GM19099 (cell line): Measurements from ENCODE around the gene GGA2.

ENCODE experiments used
- POLR2A ChIP-seq: IDR thresholded peaks from 3 replicates; pipeline ENCODE4 v1.6.1; 2011; ENCODE audit warnings: low read depth; ENCODE audit not compliant: insufficient read length; ENCODE audit errors: extremely low read depth

The GGA2 gene

DNA sequence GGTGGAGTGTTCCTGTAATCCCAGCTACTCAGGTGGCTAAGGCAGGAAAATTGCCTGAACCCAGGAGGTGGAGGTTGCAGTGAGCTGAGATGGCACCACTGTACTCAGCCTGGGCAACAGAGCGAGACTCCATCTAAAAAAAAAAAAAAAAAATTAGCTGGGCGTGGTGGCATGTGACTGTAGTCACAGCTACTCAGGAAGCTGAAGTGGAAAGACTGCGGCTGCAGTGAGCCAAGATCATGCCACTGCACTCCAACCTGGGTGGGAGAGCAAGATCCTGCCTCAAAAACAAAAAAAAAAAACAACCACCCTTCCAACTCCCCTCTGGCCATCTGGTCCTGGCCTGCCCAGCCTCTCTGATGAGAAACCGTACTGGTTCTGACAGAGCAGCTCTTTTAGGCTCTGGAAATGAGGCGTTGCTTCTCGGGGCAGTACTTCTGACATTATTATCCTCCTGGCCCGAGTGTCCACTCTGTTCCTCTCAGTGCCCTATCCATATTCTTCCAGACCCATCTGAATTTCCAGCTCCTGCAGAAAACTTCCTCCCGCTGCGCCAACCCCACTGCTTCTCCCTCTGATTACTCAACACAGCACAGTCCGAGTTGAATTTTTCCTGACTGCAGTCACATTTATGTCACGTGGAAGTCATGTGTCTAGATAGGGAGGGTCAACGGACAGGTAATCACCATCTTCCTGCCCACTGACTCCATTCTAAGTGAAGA lies 13.3 kb downstream of the GGA2 start:
- no peak for TF ChIP-seq POLR2A

DNA sequence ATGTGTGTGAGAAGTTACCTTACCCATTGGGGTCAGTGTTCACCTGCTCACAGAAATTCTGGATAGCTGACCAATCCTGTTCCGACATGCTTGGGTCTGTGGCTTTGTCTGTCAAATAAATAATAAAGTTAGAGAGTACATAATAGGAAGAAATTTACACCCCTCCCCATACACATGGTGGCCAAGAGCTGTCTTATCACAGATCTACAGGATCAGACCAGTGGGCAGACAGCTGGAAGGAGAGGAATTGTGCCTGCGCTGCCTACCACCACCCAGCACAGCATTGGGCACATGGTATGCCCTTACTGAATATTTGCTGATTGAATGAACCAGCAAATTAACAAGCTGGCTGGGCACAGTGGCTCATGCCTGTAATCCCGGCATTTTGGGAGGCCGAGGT lies 14.6 kb downstream of the GGA2 start:
- no peak for TF ChIP-seq POLR2A

DNA sequence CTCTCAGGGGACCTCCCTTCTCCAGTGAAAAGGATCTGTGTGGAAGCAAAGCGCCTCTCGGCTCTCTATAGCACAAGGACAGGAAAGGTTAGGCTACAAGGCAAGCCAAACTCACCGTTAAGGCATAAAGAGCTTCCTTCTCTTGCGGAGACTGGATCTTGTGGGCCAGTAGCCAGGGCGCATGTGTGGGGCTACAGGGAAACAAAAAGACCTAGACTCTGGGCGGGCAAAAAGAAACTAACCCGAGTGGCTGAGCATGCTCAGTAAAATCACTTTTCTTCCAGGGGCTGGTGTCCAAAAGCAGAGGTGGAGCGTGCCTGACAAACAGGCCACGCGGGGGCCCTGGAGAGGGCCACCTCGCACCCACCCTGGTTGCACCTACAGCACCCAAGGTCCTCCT lies 16.1 kb downstream of the GGA2 start:
- no peak for TF ChIP-seq POLR2A

DNA sequence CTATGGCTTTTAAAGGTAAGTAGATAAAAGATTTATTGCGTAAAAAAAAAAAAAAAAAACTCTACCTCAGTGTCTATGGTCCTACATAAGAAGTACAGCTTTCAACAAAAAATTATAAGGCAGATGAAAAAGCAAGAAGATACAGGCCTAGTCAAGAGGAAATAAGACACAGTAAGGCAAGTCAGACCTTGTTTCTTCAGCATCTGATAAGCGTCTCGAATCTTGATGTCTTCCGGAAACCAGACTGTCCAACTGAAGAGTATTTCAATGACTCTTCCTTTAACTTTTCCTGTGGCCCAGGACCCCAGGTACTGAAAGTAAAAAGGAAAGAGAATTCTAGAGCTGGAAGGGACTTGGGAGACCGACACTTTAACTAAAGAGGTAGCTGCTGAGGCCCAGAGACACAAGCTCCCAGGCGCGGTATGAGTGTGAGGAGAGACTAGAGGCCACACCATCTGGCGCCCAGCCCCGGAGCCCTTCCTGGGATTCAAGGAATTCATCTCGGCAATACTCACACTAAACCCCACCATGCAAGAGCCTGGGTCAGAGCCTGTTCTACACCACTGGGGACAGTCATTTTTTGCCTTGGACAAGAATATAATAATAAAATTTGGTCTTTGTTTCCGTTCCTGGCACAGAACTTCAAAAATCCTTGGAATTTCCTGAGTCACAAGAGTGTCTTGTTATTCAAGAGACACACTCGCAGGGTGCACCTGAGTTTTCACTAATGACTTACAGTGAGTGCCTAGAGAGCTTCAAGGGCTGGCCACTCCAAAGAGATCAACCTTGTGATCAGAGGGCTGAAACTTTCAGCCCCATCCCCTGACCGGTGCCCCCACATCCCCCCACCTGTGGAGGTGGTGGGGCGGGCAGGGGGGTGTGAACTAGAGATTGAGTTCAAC lies 18.6 kb downstream of the GGA2 start:
- TF ChIP-seq POLR2A = no peak

DNA sequence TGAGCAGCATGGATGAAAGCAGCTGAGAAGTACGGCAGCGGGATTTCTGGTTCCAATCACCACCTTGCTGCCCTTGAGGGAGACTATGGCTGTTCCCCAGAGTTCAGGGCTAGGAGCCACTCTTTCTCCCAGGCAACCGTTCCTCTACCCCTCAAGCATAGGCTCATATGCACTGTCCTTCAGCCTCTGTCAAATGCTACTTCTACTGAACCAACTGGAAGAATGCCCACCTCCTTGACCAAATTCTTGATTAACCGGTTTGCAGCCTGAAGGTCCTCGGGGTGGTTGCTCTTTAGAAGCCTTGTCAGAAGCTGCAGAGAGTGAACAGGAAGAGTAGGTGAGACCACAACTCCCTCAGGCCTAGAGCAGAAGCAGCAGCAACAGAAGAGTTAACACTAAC lies 23.8 kb downstream of the GGA2 start:
- no peak for TF ChIP-seq POLR2A

- no peak for TF ChIP-seq POLR2A
Measured at GRCh38 chr16:23485841-23486240, 24.5 kb downstream of the GGA2 start.

DNA sequence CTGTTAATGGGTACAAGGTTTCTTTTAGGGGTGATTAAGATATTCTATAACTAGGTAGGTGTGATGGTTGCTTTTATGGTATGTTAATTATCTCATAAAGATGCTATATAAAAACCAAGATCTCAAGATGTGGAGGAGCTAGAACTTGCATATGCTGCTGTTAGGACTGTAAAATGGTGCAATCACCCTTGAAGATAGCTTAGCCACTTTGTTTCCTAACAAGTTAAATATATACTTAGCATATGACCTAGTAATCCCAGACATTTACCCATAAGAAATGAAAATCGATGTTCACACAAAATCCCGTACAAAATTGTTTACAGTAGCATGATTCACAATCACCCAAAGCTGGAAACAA lies 25.1 kb downstream of the GGA2 start:
- no peak for TF ChIP-seq POLR2A

GRCh38 chr16:23484510-23485256 lies 25.6 kb downstream of the GGA2 start:
- TF ChIP-seq POLR2A = no peak

DNA sequence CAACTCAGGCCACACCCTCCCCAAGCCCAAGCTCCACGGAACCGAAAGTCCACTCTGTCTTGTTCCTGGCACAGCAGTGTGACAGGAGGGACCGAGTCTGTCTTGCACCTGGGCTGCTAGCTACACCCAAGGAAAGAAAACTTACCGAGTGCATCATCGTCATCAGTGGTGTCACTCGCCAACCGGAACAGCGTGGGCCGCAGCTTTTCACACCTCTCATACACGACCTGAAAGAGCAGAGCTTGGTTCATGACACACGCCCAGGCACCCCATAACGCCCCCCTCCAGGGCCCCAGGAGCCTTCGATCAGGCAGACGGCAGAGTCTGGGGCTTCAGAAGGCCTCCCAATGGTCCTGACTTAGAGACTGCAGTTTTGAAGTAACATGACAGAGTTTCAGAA lies 27.5 kb downstream of the GGA2 start:
- TF ChIP-seq POLR2A = no peak

GRCh38 chr16:23480257-23480656 lies 30.0 kb downstream of the GGA2 start:
- TF ChIP-seq POLR2A = no peak

- TF ChIP-seq POLR2A = no peak
Measured at GRCh38 chr16:23479138-23479537, 31.2 kb downstream of the GGA2 start.

GRCh38 chr16:23478566-23478965 lies 31.7 kb downstream of the GGA2 start:
- no peak for TF ChIP-seq POLR2A

GRCh38 chr16:23476289-23476688 lies 34.0 kb downstream of the GGA2 start:
- no peak for TF ChIP-seq POLR2A

DNA sequence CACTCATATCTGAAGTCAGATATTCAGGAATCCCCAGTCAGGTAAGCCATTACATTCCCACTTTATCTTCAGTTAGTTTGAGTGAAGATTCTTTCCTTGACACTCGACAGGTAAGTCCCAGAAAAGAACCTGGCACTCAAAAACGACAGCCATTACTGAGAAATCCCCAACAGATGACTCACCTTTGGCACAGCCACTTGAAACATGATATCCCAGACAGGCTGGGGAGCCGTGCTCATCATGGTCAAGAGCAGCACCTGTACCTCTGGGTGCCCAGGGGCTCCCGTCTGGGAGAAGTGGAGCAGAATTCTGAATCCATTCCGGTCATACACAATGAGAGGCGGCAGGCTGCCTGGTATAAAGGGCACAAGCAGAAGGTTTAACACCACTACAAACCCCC lies 40.5 kb downstream of the GGA2 start:
- no peak for TF ChIP-seq POLR2A

DNA sequence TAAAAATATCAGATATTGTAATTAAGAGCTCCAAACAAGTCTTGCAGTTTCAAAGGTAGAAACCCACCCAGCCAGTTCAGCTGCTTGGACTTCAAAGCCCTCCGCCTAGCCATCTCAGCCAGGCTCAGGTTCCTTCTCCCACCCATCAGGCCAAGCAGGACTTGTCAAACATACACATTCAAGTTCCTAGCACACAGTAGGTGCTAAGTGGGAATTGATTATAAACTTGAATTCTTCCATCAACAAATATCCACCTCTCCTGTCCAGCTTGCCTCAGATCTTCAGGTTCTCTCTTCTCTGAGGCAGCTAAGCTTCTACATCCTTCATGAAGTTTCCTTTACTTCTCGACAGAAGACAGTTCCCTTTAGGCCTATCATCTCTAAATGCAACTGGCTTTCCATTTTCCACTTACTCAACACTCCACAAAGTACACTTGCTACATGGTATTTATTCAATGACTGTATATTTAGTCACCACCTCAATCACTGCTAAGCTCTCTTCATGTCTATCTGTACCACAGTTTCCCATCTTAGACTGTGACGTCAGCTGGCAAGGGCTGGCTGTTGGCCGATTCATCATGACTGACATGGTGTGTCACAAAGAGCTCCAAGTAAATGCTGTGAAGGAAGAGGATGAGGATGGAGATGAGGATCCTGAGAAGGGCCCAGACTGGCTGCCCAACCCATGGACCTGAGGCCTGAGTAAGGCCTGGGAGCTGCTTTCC lies 44.0 kb downstream of the GGA2 start:
- TF ChIP-seq POLR2A = no peak
